Muscle of leg (tissue), 11 donors: Measurements from ENCODE around the gene FKBP5. TPM values are rescaled to one million over a fixed set of nuclear protein-coding genes. Genes with fewer than 3 reads are reported as not detected.
"Not testable (repeated sequence)": the region's sequence is repeated elsewhere in the genome, so short reads cannot be mapped to it uniquely, and the experiment has no call there.

Source experiments
- DNase-seq: peaks from one replicate; pipeline ENCODE4 v3.0.0; 2013
- H3K27ac ChIP-seq: one replicate; pipeline ENCODE4 v1.5.1; 2013; ENCODE audit warnings: mild to moderate bottlenecking, low read length, control low read depth
- H3K27me3 ChIP-seq: one replicate; pipeline ENCODE4 v1.6.1; 2013; ENCODE audit warnings: low read length; ENCODE audit not compliant: control insufficient read depth, insufficient read depth
- H3K36me3 ChIP-seq: one replicate; pipeline ENCODE4 v1.6.1; 2013; ENCODE audit warnings: low read length; ENCODE audit not compliant: control insufficient read depth, insufficient read depth
- H3K4me1 ChIP-seq: one replicate; pipeline ENCODE4 v1.6.1; 2013; ENCODE audit warnings: low read length; ENCODE audit not compliant: control insufficient read depth, insufficient read depth
- H3K4me3 ChIP-seq: one replicate; pipeline ENCODE4 v1.5.1; 2013; ENCODE audit warnings: low read length, control low read depth
- H3K9me3 ChIP-seq: replicated peaks from 2 replicates; pipeline ENCODE4 v1.6.1; 2013; ENCODE audit warnings: low read depth, low read length; ENCODE audit not compliant: control insufficient read depth
- WGBS: methylation state at CpG from one replicate; pipeline ENCODE4 v1.1.5; 2013; ENCODE audit warnings: missing lambda C conversion rate; ENCODE audit not compliant: insufficient coverage; 5-methylcytosine and 5-hydroxymethylcytosine counted together
- polyA plus RNA-seq, 8 donors: library from polyadenylated mRNA; unstranded; fragments of 120-200 nt; gene quantifications; one replicate each; pipeline versions ENCODE4 v1.2.1 to v1.2.3, GENCODE V29; 2013; ENCODE audit warnings: inconsistent platforms in 1 of 8, low replicate concordance in 1 of 8; ENCODE audit not compliant: insufficient read length in 8 of 8, insufficient read depth in 1 of 8
- total RNA-seq: library from RNA; stranded (reverse); fragments of 120-200 nt; gene quantifications from one replicate; pipeline ENCODE4 v1.2.4, GENCODE V29; 2013

FKBP5 gene
- total and polyA plus RNA-seq, 9 donors, result 6.0 to 27.9 (median 18.6) TPM

DNA sequence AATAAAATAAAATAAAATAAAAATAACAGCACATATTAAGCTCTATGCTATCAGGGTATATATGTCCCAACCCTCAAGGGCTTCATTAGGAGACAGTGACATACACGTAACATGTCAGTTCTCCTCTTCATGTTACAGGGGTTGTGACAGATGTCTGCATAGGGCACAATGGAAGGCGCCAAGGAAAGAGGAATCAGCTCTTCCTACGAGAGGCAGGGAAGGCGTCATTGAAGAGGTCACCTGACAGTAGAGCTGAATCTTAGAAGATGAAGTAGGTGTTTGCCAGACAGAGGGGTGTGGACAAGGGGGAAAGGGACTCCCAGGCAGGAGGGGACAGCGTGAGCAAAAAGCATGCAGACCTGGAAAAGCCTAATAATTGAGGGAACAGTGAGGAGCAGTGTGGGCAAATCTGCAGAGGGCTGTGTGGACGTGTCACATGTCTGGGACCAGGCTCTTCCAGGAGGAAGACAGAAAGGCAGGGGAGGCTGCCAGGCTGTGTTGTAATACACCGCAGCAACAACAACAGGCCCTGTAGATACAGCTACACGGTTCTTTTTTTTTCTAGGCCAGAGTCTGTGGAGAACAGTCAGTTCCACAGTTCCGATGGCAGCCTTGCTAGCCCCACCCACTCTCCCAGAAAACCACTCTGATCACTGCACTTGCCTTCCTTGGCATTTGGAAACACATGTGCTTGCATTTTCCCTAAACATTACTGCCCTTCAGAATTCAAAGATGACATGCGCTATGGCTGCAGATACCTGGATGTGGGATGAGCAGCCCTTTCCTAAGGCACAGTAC is 2.5 kb upstream of the FKBP5 start:
- Histone ChIP-seq H3K27ac (no peak overlapping the region), H3K9me3 (no peaks in the 10 kb centered on the region), H3K4me1 (peaks cover 7% of the 10 kb centered on the region), H3K27me3 (no peaks in the 10 kb centered on the region), H3K4me3 (no peak overlapping the region), H3K36me3 (no peaks in the 10 kb centered on the region)
- DNase-seq, result peak; percentile 69
- 47% methylated on average over 10 of the region's 10 CpGs for WGBS

- no peak overlapping the region for H3K27ac ChIP-seq
- WGBS, result 92% methylated on average over 2 of the region's 9 CpGs
- no peaks in the 10 kb centered on the region for H3K9me3 ChIP-seq
- peaks cover 7% of the 10 kb centered on the region for H3K4me1 ChIP-seq
- H3K4me3 ChIP-seq, result no peak overlapping the region
- no peaks in the 10 kb centered on the region for H3K36me3 ChIP-seq
- DNase-seq, result no peak
- no peaks in the 10 kb centered on the region for H3K27me3 ChIP-seq
Measured at GRCh38 chr6:35690484-35690883, 1.8 kb upstream of the FKBP5 start.

GRCh38 chr6:35690006-35690405 is 1.3 kb upstream of the FKBP5 start:
- 96% methylated on average over 10 of the region's 16 CpGs for WGBS
- not testable (repeated sequence) for H3K4me1 ChIP-seq, H3K9me3 ChIP-seq, H3K27ac ChIP-seq, H3K4me3 ChIP-seq, DNase-seq, H3K27me3 ChIP-seq, H3K36me3 ChIP-seq

GRCh38 chr6:35687658-35688604 is 784 bp downstream of the FKBP5 start:
- Histone ChIP-seq H3K4me3 (peak overlapping the region; percentile 69), H3K27ac (peak overlapping the region; percentile 57), H3K4me1 (peaks cover 7% of the 10 kb centered on the region), H3K27me3 (no peaks in the 10 kb centered on the region), H3K9me3 (no peaks in the 10 kb centered on the region), H3K36me3 (no peaks in the 10 kb centered on the region)
- WGBS, result under 1% methylated on average over 100 of the region's 100 CpGs
- peak; percentile 71 for DNase-seq

GRCh38 chr6:35686873-35687555 is 1.7 kb downstream of the FKBP5 start:
- no CpG with 5 or more reads among the region's 4 CpGs for WGBS
- Histone ChIP-seq H3K4me1 (peaks cover 7% of the 10 kb centered on the region), H3K27ac (peak overlapping the region; percentile 57)

GRCh38 chr6:35686436-35686835 is 2.3 kb downstream of the FKBP5 start:
- peaks cover 7% of the 10 kb centered on the region for H3K4me1 ChIP-seq
- no peak for DNase-seq
- H3K27ac ChIP-seq, result no peak overlapping the region
- H3K36me3 ChIP-seq, result no peaks in the 10 kb centered on the region
- H3K27me3 ChIP-seq, result no peaks in the 10 kb centered on the region
- H3K9me3 ChIP-seq, result no peaks in the 10 kb centered on the region
- no CpG with 5 or more reads among the region's 2 CpGs for WGBS
- no peak overlapping the region for H3K4me3 ChIP-seq

More at GRCh38 chr6:35686873-35687555, 1.7 kb downstream of the FKBP5 start:
- DNase-seq, result no peak
- H3K36me3 ChIP-seq, result no peaks in the 10 kb centered on the region
- no peaks in the 10 kb centered on the region for H3K9me3 ChIP-seq
- H3K4me3 ChIP-seq, result peak overlapping the region; percentile 69
- H3K27me3 ChIP-seq, result no peaks in the 10 kb centered on the region

- peaks cover 4% of the 10 kb centered on the region for H3K4me1 ChIP-seq
- H3K4me3 ChIP-seq, result no peak overlapping the region
- no peaks in the 10 kb centered on the region for H3K36me3 ChIP-seq
- no peak for DNase-seq
- no peaks in the 10 kb centered on the region for H3K9me3 ChIP-seq
- no peak overlapping the region for H3K27ac ChIP-seq
- H3K27me3 ChIP-seq, result no peaks in the 10 kb centered on the region
Measured at GRCh38 chr6:35683267-35683666, 5.4 kb downstream of the FKBP5 start.

- Histone ChIP-seq H3K27ac (no peak overlapping the region), H3K27me3 (no peaks in the 10 kb centered on the region), H3K36me3 (no peaks in the 10 kb centered on the region), H3K9me3 (no peaks in the 10 kb centered on the region), H3K4me1 (no peaks in the 10 kb centered on the region), H3K4me3 (no peak overlapping the region)
- 67% methylated on average over 1 of the region's 1 CpG for WGBS
- no peak for DNase-seq
Measured at GRCh38 chr6:35681298-35681697, 7.4 kb downstream of the FKBP5 start.

DNA sequence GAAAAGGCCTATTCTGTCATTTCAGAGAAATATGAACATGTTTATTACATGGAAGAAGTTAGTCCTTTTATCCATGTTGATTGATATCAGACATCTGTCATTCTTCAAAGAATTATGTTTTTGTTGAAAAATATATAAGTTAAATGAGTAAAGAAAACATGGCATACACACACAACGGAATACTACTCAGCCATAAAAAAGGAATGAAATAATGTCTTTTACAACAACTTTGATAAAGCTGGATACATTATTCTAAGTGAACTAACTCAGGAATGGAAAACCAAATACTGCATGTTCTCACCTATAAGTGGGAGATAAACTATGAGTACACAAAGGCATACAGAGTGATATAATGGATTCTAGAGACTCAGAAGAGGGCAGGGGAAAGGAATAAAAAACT is 9.3 kb downstream of the FKBP5 start:
- no peaks in the 10 kb centered on the region for H3K36me3 ChIP-seq
- no peaks in the 10 kb centered on the region for H3K9me3 ChIP-seq
- no CpG with 5 or more reads among the region's 1 CpG for WGBS

DNA sequence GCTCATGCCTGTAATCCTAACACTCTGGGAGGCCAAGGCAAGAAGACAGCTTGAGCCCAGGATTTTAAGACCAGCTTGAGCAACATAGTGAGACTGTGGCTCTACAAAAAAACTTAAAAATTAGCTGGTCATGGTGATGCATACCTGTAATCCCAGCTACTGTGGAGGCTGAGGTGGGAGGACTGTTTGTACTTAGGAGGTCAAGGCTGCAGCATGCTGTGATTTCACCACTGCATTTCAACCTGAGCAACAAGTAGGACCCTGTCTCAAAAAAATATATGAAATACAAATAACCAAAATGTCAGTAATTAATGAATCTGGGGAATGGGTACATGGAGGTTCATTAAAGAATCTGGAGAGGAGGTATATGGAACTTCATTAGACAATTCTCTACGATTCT is 9.9 kb downstream of the FKBP5 start:
- no peaks in the 10 kb centered on the region for H3K4me1 ChIP-seq

More for the DNA sequence above, 9.3 kb downstream of the FKBP5 start:
- no peaks in the 10 kb centered on the region for H3K4me1 ChIP-seq
- H3K27ac ChIP-seq, result no peak overlapping the region
- DNase-seq, result no peak
- H3K4me3 ChIP-seq, result no peak overlapping the region
- H3K27me3 ChIP-seq, result no peaks in the 10 kb centered on the region

More for the DNA sequence above, 9.9 kb downstream of the FKBP5 start:
- no peak for DNase-seq
- H3K27me3 ChIP-seq, result no peaks in the 10 kb centered on the region
- no peaks in the 10 kb centered on the region for H3K9me3 ChIP-seq
- no peak overlapping the region for H3K27ac ChIP-seq
- H3K36me3 ChIP-seq, result no peaks in the 10 kb centered on the region
- H3K4me3 ChIP-seq, result no peak overlapping the region
- no CpG with 5 or more reads among the region's 1 CpG for WGBS
